ENCODE results near the gene APBB3. TPM values are rescaled to one million over a fixed set of nuclear protein-coding genes. Genes with fewer than 3 reads are reported as not detected.

The APBB3 gene
- polyA plus RNA-seq, 3 donors: 4.9 to 211 (median 7.4) TPM

GRCh38 chr5:140576776-140577201 is 12.4 kb upstream of the APBB3 start:
- Histone ChIP-seq H3K4me1 (ENCODE audit: control insufficient read depth in 1 of 2, insufficient read depth in 2 of 2, low read length in 2 of 2) (peaks cover 23 to 48% of the 10 kb centered on the region in 2 donors), H3K36me3 (replicated peaks in 1 of 2; ENCODE audit: control insufficient read depth in 1 of 2, insufficient read depth in 2 of 2, low read length in 2 of 2) (peaks cover 5 to 45% of the 10 kb centered on the region in 2 donors), H3K4me2 (replicated peaks; ENCODE audit: extremely low read depth, low read length, poor library complexity, severe bottlenecking) (peak overlapping the region; percentile 4), H3K9me3 (replicated peaks in 1 of 2; ENCODE audit: control insufficient read depth in 1 of 2, insufficient read depth in 1 of 2, low read length in 2 of 2) (no peaks in the 10 kb centered on the region), H3K9ac (ENCODE audit: insufficient read depth, low read length, poor library complexity, severe bottlenecking) (no peak overlapping the region), H3K79me2 (ENCODE audit: insufficient read depth, low read length) (peaks cover 29% of the 10 kb centered on the region), H3K27me3 (ENCODE audit: control insufficient read depth in 2 of 2, insufficient read depth in 2 of 2, low read length in 2 of 2) (no peaks in the 10 kb centered on the region), H2AFZ (ENCODE audit: insufficient read depth, low read depth, low read length, poor library complexity, severe bottlenecking) (peak overlapping the region; percentile 57), H3K27ac (ENCODE audit: low read depth in 1 of 2, low read length in 2 of 2) (peak overlapping the region in 1 of 2 donors; percentile 70), H3K4me3 (replicated peaks in 1 of 3; ENCODE audit: low read depth in 2 of 3, low read length in 3 of 3) (peak overlapping the region in 1 of 3 experiments; percentile 25), H4K20me1 (ENCODE audit: insufficient read depth, low read length) (no peaks in the 10 kb centered on the region)
- DNase-seq: peak in 2 of 3 donors; percentile 43 to 56
- intact Hi-C loops (cut with micrococcal nuclease): loop anchor here in 1 of 2 donors (2.0 to 5.0 kb wide), 2 partner anchors 36 to 58 kb away; no protein-coding TSS in a partner anchor
- Mint-ChIP-seq H3K27ac (peak overlapping the region; percentile 73 to 87 (median 82)), H3K4me3 (no peak overlapping the region), H3K9me3 (no peaks in the 10 kb centered on the region), H3K4me1 (peaks cover 45% of the 10 kb centered on the region), H3K36me3 (peaks cover 54 to 79% of the 10 kb centered on the region in 2 donors), H3K27me3 (ENCODE audit: low read depth in 3 of 3) (peaks cover 0 to 2% (median 0%) of the 10 kb centered on the region in 3 donors)
- no peak for TF ChIP-seq CTCF (IDR thresholded peaks at IDR 0.05)
- no CpG with 5 or more reads among the region's 2 CpGs for WGBS (ENCODE audit: insufficient coverage)

- DNase-seq: peak; percentile 71 to 82 (median 71)
- Histone ChIP-seq H4K20me1 (ENCODE audit: insufficient read depth, low read length) (no peaks in the 10 kb centered on the region), H3K79me2 (ENCODE audit: insufficient read depth, low read length) (peaks cover 25% of the 10 kb centered on the region), H3K4me2 (replicated peaks; ENCODE audit: extremely low read depth, low read length, poor library complexity, severe bottlenecking) (no peak overlapping the region), H3K9me3 (replicated peaks in 1 of 2; ENCODE audit: control insufficient read depth in 1 of 2, insufficient read depth in 1 of 2, low read length in 2 of 2) (no peaks in the 10 kb centered on the region), H3K27ac (ENCODE audit: low read depth in 1 of 2, low read length in 2 of 2) (peak overlapping the region in 1 of 2 donors; percentile 39), H3K9ac (ENCODE audit: insufficient read depth, low read length, poor library complexity, severe bottlenecking) (no peak overlapping the region), H3K4me1 (ENCODE audit: control insufficient read depth in 1 of 2, insufficient read depth in 2 of 2, low read length in 2 of 2) (peaks cover 22 to 42% of the 10 kb centered on the region in 2 donors), H3K4me3 (replicated peaks in 1 of 3; ENCODE audit: low read depth in 2 of 3, low read length in 3 of 3) (no peak overlapping the region), H3K27me3 (ENCODE audit: control insufficient read depth in 2 of 2, insufficient read depth in 2 of 2, low read length in 2 of 2) (no peaks in the 10 kb centered on the region), H2AFZ (ENCODE audit: insufficient read depth, low read depth, low read length, poor library complexity, severe bottlenecking) (no peak overlapping the region), H3K36me3 (replicated peaks in 1 of 2; ENCODE audit: control insufficient read depth in 1 of 2, insufficient read depth in 2 of 2, low read length in 2 of 2) (peaks cover 10 to 57% of the 10 kb centered on the region in 2 donors)
- Mint-ChIP-seq H3K9me3 (no peaks in the 10 kb centered on the region), H3K27ac (peak overlapping the region in 6 of 7 donors; percentile 14 to 87 (median 66)), H3K27me3 (ENCODE audit: low read depth in 3 of 3) (peaks cover 0 to 2% (median 2%) of the 10 kb centered on the region in 3 donors), H3K36me3 (peaks cover 48 to 79% of the 10 kb centered on the region in 2 donors), H3K4me1 (peaks cover 35% of the 10 kb centered on the region), H3K4me3 (no peak overlapping the region)
- 80% methylated on average over 1 of the region's 8 CpGs for WGBS (ENCODE audit: insufficient coverage)
- peak; percentile 84 for TF ChIP-seq CTCF (IDR thresholded peaks at IDR 0.05)
- intact Hi-C loops (cut with micrococcal nuclease): loop anchor here (2.0 to 5.0 kb wide), 2 partner anchors 37 to 59 kb away; no protein-coding TSS in a partner anchor
Observed at GRCh38 chr5:140575309-140575708, 10.9 kb upstream of the APBB3 start.
